GM21619 (cell line): ENCODE data around the gene CSNK2B.

Experiments used
- ATAC-seq: cut with Tn5 transposase; IDR thresholded peaks from one replicate; pipeline ENCODE4 v1.9.1; 2021; ENCODE audit not compliant: unreplicated experiment

Gene CSNK2B

GRCh38 chr6:31660381-31661261 is 5.3 kb upstream of the CSNK2B start, which contains the start of gene C6orf47:
C6orf47 (minus strand) TSS chr6:31660778; CDS start chr6:31659947, 831 bp downstream.
- peak; percentile 41 for ATAC-seq

GRCh38 chr6:31661262-31662123 is 4.4 kb upstream of the CSNK2B start:
- ATAC-seq, result no peak

- ATAC-seq, result no peak
Observed at GRCh38 chr6:31662124-31662723, 3.7 kb upstream of the CSNK2B start.

GRCh38 chr6:31663126-31663960 is 2.5 kb upstream of the CSNK2B start:
- ATAC-seq, result no peak

- no peak for ATAC-seq
Observed at GRCh38 chr6:31663961-31664789, 1.7 kb upstream of the CSNK2B start.

GRCh38 chr6:31664790-31665500 is 935 bp upstream of the CSNK2B start, which contains the start of gene GPANK1:
GPANK1 (minus strand) TSS chr6:31664997; CDS start chr6:31664478, 519 bp downstream.
- ATAC-seq, result no peak

GRCh38 chr6:31666337-31666965 is 571 bp downstream of the CSNK2B start:
- ATAC-seq, result no peak

- no peak for ATAC-seq
Observed at GRCh38 chr6:31669676-31670075, 3.8 kb downstream of the CSNK2B start, which contains the start of gene LY6G5B. LY6G5B (plus strand) TSS chr6:31669976; CDS start chr6:31670951, 975 bp downstream.

- no peak for ATAC-seq
Observed at GRCh38 chr6:31676322-31676903, 10.5 kb downstream of the CSNK2B start.

GRCh38 chr6:31676904-31677303 is 11.0 kb downstream of the CSNK2B start:
- no peak for ATAC-seq

GRCh38 chr6:31677955-31678354 is 12.1 kb downstream of the CSNK2B start:
- ATAC-seq, result no peak

- ATAC-seq, result no peak
Observed at GRCh38 chr6:31680226-31681134, 14.6 kb downstream of the CSNK2B start, which contains the start of gene LY6G5C. LY6G5C (minus strand) TSS chr6:31681067; CDS start chr6:31680373, 694 bp downstream.

GRCh38 chr6:31681135-31681671 is 15.3 kb downstream of the CSNK2B start:
- no peak for ATAC-seq

GRCh38 chr6:31683591-31683990 is 17.7 kb downstream of the CSNK2B start:
- no peak for ATAC-seq

GRCh38 chr6:31686483-31686882 is 20.6 kb downstream of the CSNK2B start:
- no peak for ATAC-seq

GRCh38 chr6:31687321-31687720 is 21.4 kb downstream of the CSNK2B start:
- no peak for ATAC-seq
